HL-60 (cell line): ENCODE data around the gene VSX1.

ENCODE experiments used
- DNase-seq, 2 experiments: peaks; one replicate each; pipeline ENCODE4 v3.0.0-alpha.2; 2010 to 2020; ENCODE audit warnings: low read depth in 1 of 2, low spot score in 1 of 2
- H3K27ac ChIP-seq: fragments of 250-450 bp; sonication (Bioruptor Pico); replicated peaks from 2 replicates; pipeline ENCODE4 v1.5.1; 2020; ENCODE audit warnings: mild to moderate bottlenecking, moderate library complexity
- H3K27me3 ChIP-seq: fragments of 250-450 bp; sonication (Bioruptor Pico); 2 replicates; pipeline ENCODE4 v1.5.1; 2021; ENCODE audit warnings: mild to moderate bottlenecking, moderate library complexity; ENCODE audit not compliant: insufficient read depth, poor library complexity, severe bottlenecking
- H3K4me3 ChIP-seq: replicated peaks from 2 replicates; pipeline ENCODE4 v1.5.1; 2011; ENCODE audit warnings: mild to moderate bottlenecking, control low read depth, low read length; ENCODE audit not compliant: insufficient read depth
- CTCF ChIP-seq: IDR thresholded peaks from one replicate; pipeline ENCODE4 v1.5.1; 2011; ENCODE audit warnings: low read length, control low read depth, inconsistent platforms; ENCODE audit not compliant: insufficient read depth
- GABPA ChIP-seq: IDR thresholded peaks from 2 replicates; pipeline ENCODE4 v1.6.1; 2012; ENCODE audit warnings: low read depth
- POLR2AphosphoS5 ChIP-seq: IDR thresholded peaks from 2 replicates; pipeline ENCODE4 v1.6.1; 2012; ENCODE audit warnings: low read depth
- REST ChIP-seq: IDR thresholded peaks from 2 replicates; pipeline ENCODE4 v1.6.1; 2012; ENCODE audit warnings: low read depth; ENCODE audit not compliant: insufficient replicate concordance
- SPI1 ChIP-seq: IDR thresholded peaks from 2 replicates; pipeline ENCODE4 v1.6.1; 2012; ENCODE audit warnings: low read depth, mild to moderate bottlenecking, borderline replicate concordance

The VSX1 gene

GRCh38 chr20:25118529-25118928, 36.6 kb upstream of the VSX1 start:
- DNase-seq, result no peak
- H3K4me3 ChIP-seq, result no peak overlapping the region
- no peak overlapping the region for H3K27ac ChIP-seq
- H3K27me3 ChIP-seq, result peaks cover 14% of the 10 kb centered on the region
- TF ChIP-seq GABPA (no peak), REST (no peak), CTCF (no peak), SPI1 (no peak), POLR2AphosphoS5 (no peak)

GRCh38 chr20:25117990-25118389, 36.0 kb upstream of the VSX1 start:
- no peak for TF ChIP-seq SPI1
- TF ChIP-seq REST, result no peak
- no peak for TF ChIP-seq POLR2AphosphoS5
- no peak for TF ChIP-seq CTCF
- no peak for TF ChIP-seq GABPA
- Histone ChIP-seq H3K27ac (no peak overlapping the region), H3K4me3 (no peak overlapping the region), H3K27me3 (peaks cover 12% of the 10 kb centered on the region)
- DNase-seq, result no peak

- TF ChIP-seq SPI1 (no peak), CTCF (no peak), POLR2AphosphoS5 (no peak), GABPA (no peak), REST (no peak)
- H3K27ac ChIP-seq, result no peak overlapping the region
- H3K4me3 ChIP-seq, result no peak overlapping the region
- no peak for DNase-seq
- peaks cover 12% of the 10 kb centered on the region for H3K27me3 ChIP-seq
Measured at GRCh38 chr20:25116739-25117458, 35.0 kb upstream of the VSX1 start.
